ENCODE measurements around the gene CLCN7. TPM values are rescaled to one million over a fixed set of nuclear protein-coding genes. Genes with fewer than 3 reads are reported as not detected.
"Not testable (repeated sequence)": the region's sequence is repeated elsewhere in the genome, so short reads cannot be mapped to it uniquely, and the experiment has no call there.

Gene CLCN7
- total RNA-seq, 1 experiment from 2014 or later, result 277 TPM

GRCh38 chr16:1470481-1471251 lies 4.2 kb downstream of the CLCN7 start:
- DNase-seq (ENCODE audit: low read depth, low spot score), result peak; percentile 43
- in situ Hi-C loops (cut with HindIII; ENCODE audit: low pct_unique_long_range_greater_than_20kb, low sequenced_read_pairs), result no loop called here

GRCh38 chr16:1469693-1470201 lies 5.1 kb downstream of the CLCN7 start:
- DNase-seq (ENCODE audit: low read depth, low spot score), result peak; percentile 33
- in situ Hi-C loops (cut with HindIII; ENCODE audit: low pct_unique_long_range_greater_than_20kb, low sequenced_read_pairs), result no loop called here

DNA sequence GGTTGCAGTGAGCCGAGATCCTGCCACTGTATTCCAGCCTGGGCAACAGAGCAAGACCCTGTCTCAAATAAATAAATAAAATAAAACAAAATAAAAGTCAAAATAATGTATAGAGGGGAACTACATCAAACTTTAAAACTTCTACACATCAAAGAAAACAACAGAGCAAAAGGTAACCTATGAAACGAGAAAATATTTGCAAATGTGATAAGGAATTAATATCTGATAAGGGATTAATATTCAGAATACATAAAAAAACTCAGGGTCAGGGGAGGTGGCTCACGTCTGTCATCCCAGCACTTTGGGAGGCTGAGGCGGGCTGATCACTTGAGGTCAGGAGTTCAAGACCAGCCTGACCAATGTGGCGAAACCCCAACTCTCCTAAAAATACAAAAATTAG lies 5.7 kb downstream of the CLCN7 start:
- DNase-seq (ENCODE audit: low read depth, low spot score); in situ Hi-C loops (cut with HindIII; ENCODE audit: low pct_unique_long_range_greater_than_20kb, low sequenced_read_pairs): not testable (repeated sequence)

GRCh38 chr16:1468426-1468810 lies 6.4 kb downstream of the CLCN7 start:
- in situ Hi-C loops (cut with HindIII; ENCODE audit: low pct_unique_long_range_greater_than_20kb, low sequenced_read_pairs), result no loop called here
- no peak for DNase-seq (ENCODE audit: low read depth, low spot score)

- in situ Hi-C loops (cut with HindIII; ENCODE audit: low pct_unique_long_range_greater_than_20kb, low sequenced_read_pairs), result no loop called here
Observed at GRCh38 chr16:1466968-1467521, 7.8 kb downstream of the CLCN7 start.

DNA sequence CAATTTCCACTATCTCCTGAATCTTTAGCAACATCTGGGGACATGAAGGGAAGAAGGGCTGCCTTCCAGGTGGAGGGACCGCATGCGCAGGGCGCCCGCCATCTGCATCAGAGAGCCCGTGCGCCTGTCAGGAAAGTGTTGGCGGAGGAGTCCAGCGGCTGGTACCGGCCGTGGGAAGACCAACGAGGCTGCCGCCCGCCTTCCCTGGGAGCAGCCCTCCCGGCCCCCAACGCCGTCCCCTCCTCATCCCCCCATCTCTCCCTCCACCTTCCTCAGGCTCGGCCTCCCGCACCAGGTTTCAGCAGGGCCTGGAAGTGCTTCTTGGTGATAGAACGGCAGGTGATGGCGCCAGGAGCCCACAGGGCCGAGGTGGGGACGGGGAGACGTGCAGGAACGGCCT lies 8.8 kb downstream of the CLCN7 start:
- in situ Hi-C loops (cut with HindIII; ENCODE audit: low pct_unique_long_range_greater_than_20kb, low sequenced_read_pairs), result no loop called here
- no peak for DNase-seq (ENCODE audit: low read depth, low spot score)

More at GRCh38 chr16:1466968-1467521, 7.8 kb downstream of the CLCN7 start:
- no peak for DNase-seq (ENCODE audit: low read depth, low spot score)

DNA sequence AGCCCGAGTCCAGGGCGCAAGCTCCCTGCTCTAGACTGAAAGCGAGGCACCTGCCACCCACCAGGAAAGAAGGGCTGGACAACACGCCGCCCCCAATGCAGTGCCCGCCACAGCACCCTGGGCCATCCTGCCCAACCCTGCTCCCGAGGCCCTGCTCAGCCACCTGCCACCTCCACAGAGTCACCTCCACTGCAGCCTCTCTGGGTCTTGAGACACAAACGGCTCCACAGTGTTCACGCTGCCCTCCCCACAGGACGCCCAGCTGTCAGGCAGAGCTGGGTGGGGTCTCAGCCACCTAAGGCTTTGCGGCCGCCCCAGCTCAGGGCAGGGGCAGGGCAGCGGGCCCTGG lies 9.3 kb downstream of the CLCN7 start:
- no peak for DNase-seq (ENCODE audit: low read depth, low spot score)
- in situ Hi-C loops (cut with HindIII; ENCODE audit: low pct_unique_long_range_greater_than_20kb, low sequenced_read_pairs), result no loop called here

DNA sequence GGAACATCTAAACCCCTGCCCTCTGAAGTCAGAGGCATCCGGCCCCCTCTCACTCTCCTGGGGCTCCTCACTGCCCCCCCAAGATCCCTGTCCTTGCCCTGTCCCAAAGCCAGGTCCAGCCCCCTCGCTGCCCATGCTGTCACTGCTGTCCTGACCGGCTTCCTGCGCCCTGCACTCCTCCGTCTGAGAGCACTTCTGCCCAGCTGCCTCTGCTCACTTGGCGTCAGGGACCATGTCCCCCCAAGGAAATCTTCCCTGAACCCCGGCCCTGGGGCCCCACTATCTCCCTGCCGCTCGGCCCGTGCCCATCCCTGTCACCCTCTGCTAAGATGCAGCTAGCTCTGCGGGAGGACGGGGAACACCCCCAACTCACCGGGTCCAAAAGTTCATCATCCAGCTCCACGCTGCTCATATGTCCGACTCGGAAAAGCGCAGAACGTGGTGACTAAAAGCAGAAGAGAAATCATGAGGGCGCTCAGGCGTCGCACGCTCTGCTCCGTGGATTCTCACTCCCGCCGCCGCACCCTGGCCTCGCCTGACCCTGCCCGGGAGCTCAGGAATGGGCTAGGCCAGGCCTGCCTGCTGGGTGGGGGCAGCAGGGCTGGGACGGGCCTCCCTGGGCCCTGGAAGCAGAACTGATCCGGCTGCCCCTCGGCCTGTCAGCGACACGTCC lies 9.8 kb downstream of the CLCN7 start:
- in situ Hi-C loops (cut with HindIII; ENCODE audit: low pct_unique_long_range_greater_than_20kb, low sequenced_read_pairs), result no loop called here
- DNase-seq (ENCODE audit: low read depth, low spot score), result no peak

DNA sequence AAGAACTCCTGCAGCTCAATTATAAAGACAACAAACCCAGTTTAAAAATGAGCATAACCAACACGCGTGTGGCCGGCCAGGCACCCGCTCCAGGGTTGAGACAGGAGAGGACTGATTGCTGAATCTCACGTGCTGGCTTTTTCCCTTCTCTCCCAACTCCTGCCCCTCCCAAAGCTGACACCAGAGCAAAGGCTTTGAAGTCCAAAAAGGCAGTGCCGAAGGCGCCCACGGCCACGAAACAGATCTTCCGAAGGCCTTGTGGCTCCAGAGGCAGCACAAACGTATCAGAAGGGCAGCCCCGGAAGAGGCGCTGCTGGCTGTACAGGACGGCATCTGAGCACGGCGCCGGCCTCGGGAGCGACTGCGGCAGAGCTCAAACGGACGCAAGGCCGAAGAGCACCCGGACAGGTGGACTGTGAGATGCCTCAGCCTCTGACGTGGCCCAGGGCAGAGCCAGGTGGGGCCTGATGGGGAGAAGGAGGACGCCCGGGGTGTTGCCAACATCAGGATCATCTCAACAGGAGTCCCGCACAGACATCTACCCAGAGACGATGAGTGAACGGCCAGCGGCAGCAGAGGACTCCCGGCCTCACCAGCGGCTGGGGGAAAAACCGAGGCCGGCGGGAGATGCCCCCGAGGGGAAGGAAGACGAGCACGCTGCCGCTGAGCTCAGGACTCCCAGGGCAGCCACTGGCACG lies 10.5 kb downstream of the CLCN7 start:
- DNase-seq (ENCODE audit: low read depth, low spot score), result no peak
- in situ Hi-C loops (cut with HindIII; ENCODE audit: low pct_unique_long_range_greater_than_20kb, low sequenced_read_pairs), result no loop called here

GRCh38 chr16:1461146-1461545 lies 13.7 kb downstream of the CLCN7 start:
- in situ Hi-C loops (cut with HindIII; ENCODE audit: low pct_unique_long_range_greater_than_20kb, low sequenced_read_pairs), result no loop called here

DNA sequence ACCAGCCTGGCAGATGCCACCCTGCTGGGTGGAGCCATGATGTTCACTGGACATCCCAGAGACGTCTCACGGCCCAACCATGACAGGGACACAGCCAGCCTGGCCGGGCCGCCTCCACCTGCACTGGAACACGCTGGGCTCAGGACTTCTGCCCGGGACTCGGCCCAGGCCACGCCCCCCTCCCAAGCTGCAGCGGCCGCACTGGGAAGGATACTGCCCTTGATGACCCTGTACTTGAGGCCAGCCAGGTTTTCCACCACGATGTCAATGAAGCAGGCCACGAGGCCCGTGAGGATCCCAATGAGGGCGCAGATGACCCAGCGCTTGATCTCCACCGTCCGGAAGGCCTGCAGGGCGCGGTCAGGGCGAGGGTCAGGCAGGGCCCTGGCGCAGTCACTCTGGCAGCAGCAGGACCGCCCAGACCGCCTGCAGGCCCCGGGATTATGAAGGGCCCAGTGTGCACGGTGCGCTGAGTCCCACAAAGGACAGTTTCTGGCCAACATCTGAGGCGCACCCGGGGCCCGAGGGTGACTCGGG lies 14.2 kb downstream of the CLCN7 start:
- in situ Hi-C loops (cut with HindIII; ENCODE audit: low pct_unique_long_range_greater_than_20kb, low sequenced_read_pairs), result no loop called here
- no peak for DNase-seq (ENCODE audit: low read depth, low spot score)

More at GRCh38 chr16:1461146-1461545, 13.7 kb downstream of the CLCN7 start:
- no peak for DNase-seq (ENCODE audit: low read depth, low spot score)

DNA sequence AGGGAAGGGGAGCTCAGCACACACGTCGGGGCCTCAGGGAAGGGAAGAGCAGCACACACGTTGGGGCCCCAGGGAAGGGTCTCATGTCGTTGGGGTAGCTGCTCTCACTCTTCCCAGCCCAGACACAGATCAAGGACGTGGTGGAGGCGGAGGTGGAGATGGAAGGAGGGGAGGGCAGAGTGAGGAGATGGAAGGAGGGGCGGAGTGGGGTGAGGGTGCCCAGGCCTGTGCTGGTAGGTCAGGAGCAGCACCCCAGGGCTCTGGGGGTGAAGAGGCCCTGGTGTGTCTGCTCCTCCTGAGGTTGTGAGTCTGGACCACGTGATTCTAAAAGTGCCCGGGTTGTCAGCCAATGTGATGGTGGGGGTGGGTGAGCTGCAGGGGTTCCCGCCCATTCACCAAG lies 14.9 kb downstream of the CLCN7 start:
- no peak for DNase-seq (ENCODE audit: low read depth, low spot score)
- in situ Hi-C loops (cut with HindIII; ENCODE audit: low pct_unique_long_range_greater_than_20kb, low sequenced_read_pairs), result no loop called here

DNA sequence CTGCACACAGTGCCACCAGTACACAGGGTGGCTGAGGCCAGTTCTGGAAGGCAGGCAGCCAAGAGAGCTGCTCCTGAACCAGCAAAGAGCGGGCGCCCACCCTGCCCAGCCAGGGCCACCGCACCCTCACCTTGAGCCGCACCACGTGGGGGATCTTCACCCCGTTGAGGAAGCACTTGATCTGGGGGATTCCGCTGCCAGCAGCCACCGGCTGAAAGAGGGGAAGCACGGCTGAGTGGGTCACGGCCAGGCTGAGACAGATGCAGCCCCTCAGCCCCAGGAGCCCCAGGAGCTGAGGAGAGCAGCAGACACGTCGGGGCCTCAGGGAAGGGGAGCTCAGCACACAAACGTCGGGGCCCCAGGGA lies 15.9 kb downstream of the CLCN7 start:
- no peak for DNase-seq (ENCODE audit: low read depth, low spot score)
- in situ Hi-C loops (cut with HindIII; ENCODE audit: low pct_unique_long_range_greater_than_20kb, low sequenced_read_pairs), result no loop called here

DNA sequence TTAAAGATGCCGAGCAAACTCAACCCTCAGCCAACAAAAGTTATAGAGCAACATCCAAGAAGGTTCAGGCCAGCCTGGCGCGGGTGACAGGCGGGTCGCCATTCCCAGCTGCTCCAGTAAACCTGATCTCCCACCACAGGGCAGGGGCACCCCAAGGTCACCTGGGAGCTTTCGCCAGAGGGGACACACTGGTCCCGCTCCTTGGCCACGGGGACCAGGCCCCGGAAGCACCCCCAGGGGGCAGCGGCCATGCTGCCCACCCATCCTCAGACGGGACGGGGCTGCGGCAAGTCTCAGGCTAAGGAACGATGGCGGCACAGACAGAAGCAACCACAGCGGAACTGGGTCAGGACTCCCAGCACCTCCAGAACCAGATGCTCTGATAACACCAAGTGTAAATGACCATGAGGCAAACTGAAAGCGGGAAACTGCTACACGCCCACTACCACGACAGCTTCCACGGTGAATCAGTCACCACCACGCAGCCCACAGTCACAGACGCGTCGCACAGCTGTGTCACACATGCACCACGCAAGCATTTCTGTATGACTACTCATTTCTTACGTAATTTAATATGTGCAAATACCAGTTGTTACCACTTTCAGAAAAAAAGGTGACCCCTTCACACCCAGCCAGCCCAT lies 16.4 kb downstream of the CLCN7 start:
- no peak for DNase-seq (ENCODE audit: low read depth, low spot score)
- in situ Hi-C loops (cut with HindIII; ENCODE audit: low pct_unique_long_range_greater_than_20kb, low sequenced_read_pairs), result no loop called here

GRCh38 chr16:1457489-1458245 lies 17.2 kb downstream of the CLCN7 start:
- in situ Hi-C loops (cut with HindIII; ENCODE audit: low pct_unique_long_range_greater_than_20kb, low sequenced_read_pairs), result no loop called here
- no peak for DNase-seq (ENCODE audit: low read depth, low spot score)

DNA sequence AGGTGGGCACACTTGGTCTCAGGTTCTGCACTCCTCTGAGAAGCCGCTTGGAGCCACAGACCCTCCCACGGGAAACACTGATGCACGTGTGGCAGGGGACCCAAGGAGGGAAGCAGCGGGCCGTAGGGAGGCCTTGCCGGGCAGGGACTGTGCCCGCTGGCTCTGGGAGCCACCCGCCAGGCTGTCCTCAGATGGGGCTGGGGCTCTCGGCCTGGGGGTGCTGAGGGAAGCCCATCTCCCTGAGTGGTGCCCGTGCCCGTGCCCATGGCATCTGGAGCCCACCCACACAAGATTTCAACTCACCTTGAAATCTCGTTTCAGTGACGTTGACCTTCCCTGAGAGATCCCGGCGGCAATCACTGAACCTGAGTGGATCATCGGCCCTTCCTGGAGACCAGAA lies 17.9 kb downstream of the CLCN7 start:
- in situ Hi-C loops (cut with HindIII; ENCODE audit: low pct_unique_long_range_greater_than_20kb, low sequenced_read_pairs), result no loop called here
- DNase-seq (ENCODE audit: low read depth, low spot score), result no peak
